HS-27A (cell line): ENCODE measurements around the gene SACM1L.

Experiments used
- DNase-seq: peaks from one replicate; pipeline ENCODE4 v3.0.0-alpha.2; 2012; ENCODE audit warnings: low read depth, missing footprints

SACM1L gene

GRCh38 chr3:45789235-45789812 is 100.1 kb downstream of the SACM1L start:
- DNase-seq, result no peak

- DNase-seq, result no peak
Measured at GRCh38 chr3:45790596-45790995, 101.4 kb downstream of the SACM1L start.

- no peak for DNase-seq
Measured at GRCh38 chr3:45792036-45792435, 102.8 kb downstream of the SACM1L start.

- DNase-seq, result no peak
Measured at GRCh38 chr3:45792516-45793172, 103.4 kb downstream of the SACM1L start.

GRCh38 chr3:45793482-45794176 is 104.4 kb downstream of the SACM1L start:
- DNase-seq, result no peak

GRCh38 chr3:45794177-45794560 is 105.0 kb downstream of the SACM1L start:
- DNase-seq, result no peak

- no peak for DNase-seq
Measured at GRCh38 chr3:45794660-45795059, 105.5 kb downstream of the SACM1L start.
